Loucy (cell line): ENCODE results near the gene CLDN5.

ENCODE experiments used
- CTCF ChIP-seq: fragments of 200-600 bp; sonication (generic); conservative IDR thresholded peaks from 2 replicates; pipeline ENCODE4 v1.5.1; 2014; ENCODE audit warnings: mild to moderate bottlenecking, antibody characterized with exemption, low read length
- EZH2phosphoT487 ChIP-seq: fragments of 200-600 bp; IDR thresholded peaks from 2 replicates; pipeline ENCODE4 v1.6.1; 2018; ENCODE audit warnings: antibody characterized with exemption, mild to moderate bottlenecking, moderate library complexity, borderline replicate concordance

DNA sequence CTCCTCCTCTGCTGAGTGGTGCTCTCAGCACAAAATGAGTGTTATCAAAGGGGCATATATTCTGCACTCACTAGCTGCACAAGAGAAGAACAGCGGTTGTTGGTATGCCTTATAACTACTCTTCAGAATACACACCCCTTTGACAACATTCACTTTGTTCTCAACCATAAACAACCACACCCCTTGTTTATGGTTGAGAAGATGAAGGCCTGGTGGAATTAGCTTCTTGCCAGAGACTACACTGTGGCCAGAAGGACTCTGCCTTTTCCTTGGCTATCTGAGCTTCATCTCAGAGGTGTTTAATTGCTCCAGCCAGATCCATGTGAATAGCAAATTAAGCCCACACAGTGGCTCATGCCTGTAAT is 45.0 kb upstream of the CLDN5 start:
- no peak for TF ChIP-seq CTCF
- TF ChIP-seq EZH2phosphoT487: no peak
